RPMI7951 (cell line): Measurements from ENCODE around the gene TBC1D30. TPM values are rescaled to one million over a fixed set of nuclear protein-coding genes. Genes with fewer than 3 reads are reported as not detected.

ENCODE experiments used
- DNase-seq: peaks from one replicate; pipeline ENCODE4 v3.0.0-alpha.2; 2012; ENCODE audit warnings: low read depth
- total RNA-seq: library from RNA; depleted of rRNA; stranded (reverse); fragments of >200 nt; shearing (Covaris generic); gene quantifications from 2 replicates; pipeline ENCODE4 v1.2.3, GENCODE V29; 2014

The TBC1D30 gene
- total RNA-seq, 1 experiment from 2014 or later, result not detected

GRCh38 chr12:64858882-64859605, 34.6 kb downstream of the TBC1D30 start:
- DNase-seq, result no peak

- DNase-seq, result no peak
Observed at GRCh38 chr12:64860446-64860998, 36.1 kb downstream of the TBC1D30 start.

GRCh38 chr12:64864319-64864718, 39.9 kb downstream of the TBC1D30 start:
- DNase-seq, result no peak

- DNase-seq, result no peak
Observed at GRCh38 chr12:64875186-64875585, 50.7 kb downstream of the TBC1D30 start.

GRCh38 chr12:64876388-64877071, 52.1 kb downstream of the TBC1D30 start:
- no peak for DNase-seq

- no peak for DNase-seq
Observed at GRCh38 chr12:64877363-64878004, 53.0 kb downstream of the TBC1D30 start.

GRCh38 chr12:64882687-64883086, 58.2 kb downstream of the TBC1D30 start:
- no peak for DNase-seq

- no peak for DNase-seq
Observed at GRCh38 chr12:64883264-64884163, 59.1 kb downstream of the TBC1D30 start.

- DNase-seq, result no peak
Observed at GRCh38 chr12:64884164-64884542, 59.7 kb downstream of the TBC1D30 start.

- DNase-seq, result no peak
Observed at GRCh38 chr12:64884728-64885127, 60.3 kb downstream of the TBC1D30 start.

GRCh38 chr12:64889434-64890216, 65.2 kb downstream of the TBC1D30 start:
- DNase-seq, result no peak

- peak; percentile 56 for DNase-seq
Observed at GRCh38 chr12:64890873-64891468, 66.5 kb downstream of the TBC1D30 start.

- DNase-seq, result no peak
Observed at GRCh38 chr12:64891629-64892028, 67.2 kb downstream of the TBC1D30 start.

GRCh38 chr12:64892561-64892960, 68.1 kb downstream of the TBC1D30 start:
- DNase-seq, result no peak

GRCh38 chr12:64893961-64894360, 69.5 kb downstream of the TBC1D30 start:
- peak; percentile 22 for DNase-seq

GRCh38 chr12:64894827-64895475, 70.5 kb downstream of the TBC1D30 start:
- DNase-seq, result no peak

- no peak for DNase-seq
Observed at GRCh38 chr12:64895526-64895925, 71.1 kb downstream of the TBC1D30 start.

GRCh38 chr12:64900540-64900939, 76.1 kb downstream of the TBC1D30 start:
- DNase-seq, result peak; percentile 20

- DNase-seq, result no peak
Observed at GRCh38 chr12:64903479-64904152, 79.2 kb downstream of the TBC1D30 start.
